HL-60/S4 treated with phorbol 12-myristate 13-acetate at 8.2 ng/mL for 4 days and 3 days (cell line): Measurements from ENCODE around the gene ST3GAL4.
"Not testable (repeated sequence)": the region's sequence is repeated elsewhere in the genome, so short reads cannot be mapped to it uniquely, and the experiment has no call there.

ENCODE experiments used
- in situ Hi-C: fragments of 300-500 bp; cut with MboI; formaldehyde crosslinking; loops from 2 replicates; pipeline ENCODE4 v1.15.0; 2022; ENCODE audit warnings: low sequenced_read_pairs

Gene ST3GAL4, protein sequence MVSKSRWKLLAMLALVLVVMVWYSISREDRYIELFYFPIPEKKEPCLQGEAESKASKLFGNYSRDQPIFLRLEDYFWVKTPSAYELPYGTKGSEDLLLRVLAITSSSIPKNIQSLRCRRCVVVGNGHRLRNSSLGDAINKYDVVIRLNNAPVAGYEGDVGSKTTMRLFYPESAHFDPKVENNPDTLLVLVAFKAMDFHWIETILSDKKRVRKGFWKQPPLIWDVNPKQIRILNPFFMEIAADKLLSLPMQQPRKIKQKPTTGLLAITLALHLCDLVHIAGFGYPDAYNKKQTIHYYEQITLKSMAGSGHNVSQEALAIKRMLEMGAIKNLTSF

DNA sequence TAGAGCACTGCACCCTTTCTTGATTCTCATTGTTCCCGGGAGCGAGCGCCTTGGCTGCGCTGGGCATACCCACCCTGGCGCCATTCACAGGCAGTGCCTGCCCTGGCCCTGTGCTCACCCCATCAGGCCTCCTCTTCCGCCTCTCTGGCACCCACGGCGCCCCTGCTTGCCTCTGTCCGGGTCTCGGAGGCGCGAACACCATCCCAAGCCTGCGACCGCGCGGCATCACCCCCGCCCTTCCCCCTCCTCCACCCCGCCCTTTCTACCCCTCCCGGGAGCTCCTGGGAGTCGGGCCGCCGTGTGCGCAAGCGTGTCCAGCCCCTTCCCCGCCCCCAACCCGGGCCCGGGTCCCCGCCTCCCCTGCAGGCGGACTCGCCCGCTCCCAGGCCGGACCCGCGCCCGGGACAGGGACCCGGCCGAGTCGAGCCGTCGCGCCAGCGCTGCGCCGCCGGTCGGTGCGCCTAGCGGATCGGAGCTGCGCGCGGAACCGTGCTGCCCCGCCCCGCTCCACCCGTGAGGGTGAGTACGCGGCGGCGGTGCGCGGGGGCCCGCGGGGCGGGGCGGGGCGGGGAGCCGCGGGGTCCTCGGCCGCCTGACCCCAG, at the start of gene ST3GAL4:
TSS of gene ST3GAL4 (plus strand) at position 363 of the 602 bp plus-strand sequence. CDS start 50,470 bp downstream, outside the sequence.
- in situ Hi-C loops: no loop called here

DNA sequence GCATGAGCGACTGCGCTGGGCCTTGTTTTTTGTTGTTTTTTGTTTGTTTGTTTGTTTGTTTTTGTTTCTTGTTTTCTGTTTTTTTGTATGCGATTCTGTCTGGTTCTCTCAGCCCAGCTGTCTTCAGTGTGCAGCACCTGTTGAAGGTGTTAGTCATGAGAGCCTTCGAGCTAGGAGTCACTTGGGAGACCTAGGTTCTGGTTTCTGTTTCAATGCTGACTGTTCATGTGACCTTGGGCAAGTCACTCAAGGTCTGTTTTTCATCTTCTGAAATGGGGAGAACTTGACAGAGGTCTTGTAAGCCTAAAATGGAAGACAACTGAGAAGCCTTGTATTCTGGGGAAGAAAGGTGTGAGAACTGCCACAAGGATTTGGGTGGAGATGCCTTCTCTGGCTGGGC, 49.8 kb upstream of the ST3GAL4 start:
- in situ Hi-C loops: no loop called here

DNA sequence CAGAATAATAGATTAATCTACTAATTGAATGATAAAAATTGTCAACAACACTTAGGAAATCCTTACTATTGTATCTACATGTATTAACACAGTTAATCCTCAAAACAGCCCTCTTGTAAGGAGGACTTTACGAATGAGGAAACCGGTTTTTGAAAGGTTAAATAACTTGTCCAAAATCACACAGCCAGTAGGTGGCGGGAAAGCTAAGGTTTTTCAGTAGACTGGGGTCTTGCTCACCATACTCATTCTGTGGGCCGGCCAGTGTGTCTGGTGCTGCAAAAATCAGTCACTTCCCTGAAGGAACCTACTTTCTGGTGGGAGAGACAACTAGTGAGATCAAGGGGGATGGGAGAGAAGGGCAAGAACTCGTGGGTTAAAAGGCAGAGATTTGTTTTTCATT, 47.8 kb upstream of the ST3GAL4 start:
- in situ Hi-C loops: no loop called here

DNA sequence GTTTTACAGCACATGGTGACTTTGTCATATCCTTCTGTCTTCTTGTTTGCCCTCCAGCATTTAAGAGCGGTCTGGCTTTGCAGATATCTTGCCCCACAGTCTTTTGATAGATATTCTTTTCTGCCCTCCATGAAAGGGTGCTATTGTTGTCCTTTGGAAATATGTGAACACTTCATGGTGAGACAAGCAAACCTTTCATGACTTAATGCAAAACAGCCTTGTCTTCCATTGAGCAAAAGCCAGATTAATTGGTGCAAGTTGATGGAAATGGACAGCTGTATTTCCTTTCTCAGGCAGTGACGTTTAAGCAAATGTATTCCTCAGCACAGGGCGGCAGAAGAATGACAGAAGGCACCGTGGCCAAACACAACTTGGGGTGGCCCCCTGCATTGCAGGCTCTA, 47.2 kb upstream of the ST3GAL4 start:
- in situ Hi-C loops: no loop called here

DNA sequence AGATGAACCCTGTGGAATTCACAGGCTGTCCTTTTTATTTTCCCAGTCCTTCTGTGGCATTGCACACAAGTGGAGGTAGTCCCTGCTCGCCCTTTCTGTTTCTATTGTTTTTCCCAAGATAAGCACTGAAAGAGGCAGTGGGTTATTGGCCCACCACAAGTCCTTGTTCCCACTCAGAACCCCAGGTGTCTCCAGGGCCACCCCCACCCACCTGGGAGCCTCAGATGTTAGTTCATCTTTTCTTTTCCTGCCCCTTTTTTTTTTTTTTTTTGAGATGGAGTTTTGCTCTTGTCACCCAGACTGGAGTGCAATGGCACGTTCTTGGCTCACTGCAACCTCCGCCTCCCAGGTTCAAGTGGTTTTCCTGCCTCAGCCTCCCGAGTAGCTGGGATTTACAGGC, 46.7 kb upstream of the ST3GAL4 start:
- in situ Hi-C loops: not testable (repeated sequence)

DNA sequence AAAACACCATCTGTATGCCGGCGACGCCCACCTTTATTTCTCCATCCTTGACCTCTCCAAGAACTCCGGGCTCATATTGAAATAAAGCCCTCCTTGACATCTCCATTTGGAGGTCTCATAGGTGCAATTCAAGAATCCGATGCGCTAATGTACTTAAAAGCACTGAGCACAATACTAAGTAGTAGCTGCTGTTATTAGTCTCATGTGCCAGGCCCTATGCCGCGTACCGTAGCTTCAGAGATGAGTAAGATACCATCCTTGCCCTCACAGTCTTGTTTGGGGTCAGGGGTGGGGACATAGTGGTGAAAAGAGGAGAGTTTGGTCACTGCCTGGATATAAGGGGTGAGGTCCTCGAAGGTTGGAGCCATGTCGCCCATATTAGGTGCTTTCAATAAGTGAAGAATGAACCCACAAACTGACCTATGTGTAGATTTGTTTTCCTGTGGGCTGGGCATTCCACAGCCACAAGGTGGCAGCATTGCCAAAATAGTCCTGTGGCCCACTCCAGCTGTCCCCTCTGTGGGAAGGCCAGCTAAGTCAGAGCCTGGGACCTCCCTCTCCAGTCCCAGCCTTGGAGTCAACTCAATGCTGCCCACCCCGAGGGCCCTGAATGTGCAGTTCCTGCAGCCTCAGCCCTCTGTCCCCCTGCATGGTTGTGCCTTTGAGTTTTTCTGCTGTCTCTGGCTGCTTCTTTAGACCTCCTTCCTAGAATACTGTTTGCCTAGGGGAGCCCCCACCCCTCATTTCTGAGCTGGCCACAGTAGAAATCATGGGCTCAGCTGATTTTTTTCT, 45.1 kb upstream of the ST3GAL4 start:
- in situ Hi-C loops: no loop called here

DNA sequence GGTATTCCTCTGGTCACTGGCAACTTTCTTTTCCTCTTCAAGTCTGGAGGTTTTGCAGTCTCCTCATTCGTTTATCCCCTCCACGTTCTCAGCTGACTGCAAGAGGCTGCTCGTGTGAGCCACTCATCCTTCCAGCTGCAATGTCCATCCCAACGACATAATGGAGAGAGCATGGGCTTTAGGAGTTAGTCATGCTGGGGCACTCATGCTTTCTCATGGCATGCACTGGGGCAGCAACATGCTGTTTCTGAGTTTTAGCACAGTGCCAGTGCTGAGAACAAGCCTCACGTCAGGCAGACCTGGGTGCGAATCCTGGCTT, 44.5 kb upstream of the ST3GAL4 start:
- in situ Hi-C loops: no loop called here

DNA sequence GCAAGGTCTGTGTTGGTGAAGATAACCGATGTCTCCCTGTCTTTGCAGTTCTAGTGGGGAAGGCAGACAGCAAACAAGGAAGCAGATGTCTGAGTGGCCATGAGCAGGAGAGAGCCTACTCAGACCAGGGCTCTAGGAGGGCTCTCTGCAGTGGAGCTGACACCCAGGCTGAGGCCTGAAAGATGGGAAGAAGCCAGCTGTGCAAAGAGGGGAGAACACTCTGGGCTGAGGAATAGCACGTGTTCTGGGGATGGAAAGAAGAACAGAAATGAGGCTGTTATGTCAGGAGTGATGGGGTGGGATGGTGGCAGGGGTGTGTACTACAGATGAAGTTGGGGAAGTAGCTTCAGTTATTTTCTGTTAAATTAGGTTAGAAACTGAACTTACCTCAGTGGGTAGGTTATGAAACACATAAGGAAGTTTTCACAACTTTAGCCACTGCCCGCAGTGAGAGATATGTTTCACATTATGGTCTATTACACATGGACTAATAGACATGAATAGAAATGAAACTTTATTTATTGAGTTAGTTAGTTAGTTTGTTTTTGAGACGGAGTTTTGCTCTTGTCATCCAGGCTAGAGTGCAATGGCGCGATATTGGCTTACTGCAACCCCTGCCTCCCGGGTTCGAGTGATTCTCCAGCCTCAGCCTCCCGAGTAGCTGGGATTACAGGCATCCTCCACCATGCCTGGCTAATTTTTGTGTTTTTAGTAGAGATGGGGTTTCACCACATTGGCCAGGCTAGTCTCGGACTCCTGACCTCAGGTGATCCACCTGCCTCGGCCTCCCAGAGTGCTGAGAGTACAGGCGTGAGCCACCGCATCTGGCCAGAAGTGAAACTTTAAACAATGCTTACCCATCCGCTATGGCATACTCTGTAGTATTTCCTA, 43.8 kb upstream of the ST3GAL4 start:
- in situ Hi-C loops: no loop called here

DNA sequence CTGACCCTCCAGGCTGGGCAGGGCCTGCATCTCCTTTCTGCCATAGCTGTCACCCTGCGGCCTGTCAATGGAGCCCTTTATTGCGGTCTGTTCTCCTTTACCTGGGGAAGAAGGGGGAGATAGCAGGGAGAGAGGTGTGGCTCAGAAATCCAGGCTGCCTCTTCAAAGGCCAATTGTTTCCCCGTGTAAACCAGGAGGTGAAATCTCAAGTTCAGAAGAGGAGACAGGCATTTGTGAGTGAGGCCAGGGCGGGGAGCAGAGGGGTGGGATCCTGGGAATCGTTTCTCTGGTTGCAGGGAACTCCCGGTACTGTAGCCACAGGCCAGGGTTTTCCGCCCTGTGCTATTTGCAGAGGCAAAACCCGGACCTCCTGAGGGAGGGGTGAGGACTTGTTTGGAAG, 42.5 kb upstream of the ST3GAL4 start:
- in situ Hi-C loops: no loop called here

DNA sequence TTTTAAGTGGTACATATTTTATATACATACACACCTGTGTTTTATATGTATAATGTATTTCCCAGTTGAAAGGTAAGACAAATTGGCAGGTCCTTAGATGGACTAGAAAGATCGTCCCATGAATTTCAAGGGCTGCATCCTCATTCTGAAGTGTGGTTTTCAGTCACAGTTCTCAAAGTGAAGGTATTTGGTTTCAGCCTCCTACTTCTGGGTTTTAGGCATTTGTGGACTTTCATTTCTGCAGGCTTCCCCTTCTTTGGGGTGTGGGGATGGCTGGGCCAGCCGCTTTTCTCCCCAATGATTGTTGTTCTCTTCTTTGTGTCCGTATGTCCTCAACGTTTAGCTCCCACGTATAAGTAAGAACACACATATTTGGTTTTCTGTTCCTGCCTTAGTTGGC, 41.7 kb upstream of the ST3GAL4 start:
- in situ Hi-C loops: no loop called here

DNA sequence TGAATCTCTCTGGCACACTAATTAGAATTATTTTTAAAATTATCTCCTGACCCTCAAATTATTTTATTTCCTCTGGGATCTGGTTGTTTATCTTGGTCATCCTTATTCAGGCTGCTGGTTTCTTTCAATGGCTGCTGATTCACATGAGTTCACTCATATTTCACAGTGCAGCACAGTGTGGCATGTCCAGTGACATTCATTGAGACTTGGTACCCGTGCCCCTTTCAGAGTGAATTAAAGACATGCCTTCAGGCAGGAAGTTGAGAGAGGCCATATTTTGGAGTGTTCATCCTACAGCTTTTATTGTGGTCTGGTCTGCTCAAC, 38.1 kb upstream of the ST3GAL4 start:
- in situ Hi-C loops: no loop called here

DNA sequence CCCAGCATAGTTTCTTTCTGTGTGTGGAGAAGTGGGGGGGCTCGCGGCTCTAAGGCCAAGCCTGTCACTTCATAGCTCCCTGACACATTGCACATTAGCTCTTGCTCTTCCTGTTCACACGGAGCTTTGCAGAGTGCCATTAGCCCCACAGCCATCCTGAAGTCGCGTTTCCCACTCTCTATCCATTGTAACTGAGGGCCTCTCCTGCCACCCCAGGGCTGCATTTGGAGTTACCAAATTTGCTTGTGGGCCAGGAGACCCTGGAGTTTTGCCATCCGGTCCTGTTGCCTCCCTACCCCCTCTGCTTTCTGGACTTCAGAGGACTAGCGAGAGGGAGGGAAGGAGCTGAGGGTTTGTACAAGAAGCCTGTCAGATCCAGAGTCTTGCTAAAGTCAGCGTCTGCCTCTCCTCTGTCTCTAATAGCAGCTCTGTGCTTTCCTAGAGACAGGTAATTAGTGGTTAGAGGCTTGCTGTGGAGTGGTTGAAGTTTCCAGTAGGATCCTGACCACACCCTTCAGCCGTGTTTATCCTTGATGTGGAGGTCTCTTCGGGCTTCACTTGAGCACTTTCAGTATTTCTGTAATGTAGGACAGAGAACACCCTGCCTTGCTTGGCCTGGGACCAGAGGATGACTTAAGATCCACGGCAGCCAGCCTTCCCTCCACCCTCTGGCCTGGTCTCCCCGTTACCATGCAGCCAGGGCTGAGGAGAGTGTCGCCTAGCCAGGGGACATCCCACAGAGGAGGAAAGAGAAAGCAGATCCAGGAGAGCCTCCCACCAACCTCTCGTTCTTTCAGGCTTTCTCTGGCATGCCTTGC, 37.5 kb upstream of the ST3GAL4 start:
- in situ Hi-C loops: no loop called here

DNA sequence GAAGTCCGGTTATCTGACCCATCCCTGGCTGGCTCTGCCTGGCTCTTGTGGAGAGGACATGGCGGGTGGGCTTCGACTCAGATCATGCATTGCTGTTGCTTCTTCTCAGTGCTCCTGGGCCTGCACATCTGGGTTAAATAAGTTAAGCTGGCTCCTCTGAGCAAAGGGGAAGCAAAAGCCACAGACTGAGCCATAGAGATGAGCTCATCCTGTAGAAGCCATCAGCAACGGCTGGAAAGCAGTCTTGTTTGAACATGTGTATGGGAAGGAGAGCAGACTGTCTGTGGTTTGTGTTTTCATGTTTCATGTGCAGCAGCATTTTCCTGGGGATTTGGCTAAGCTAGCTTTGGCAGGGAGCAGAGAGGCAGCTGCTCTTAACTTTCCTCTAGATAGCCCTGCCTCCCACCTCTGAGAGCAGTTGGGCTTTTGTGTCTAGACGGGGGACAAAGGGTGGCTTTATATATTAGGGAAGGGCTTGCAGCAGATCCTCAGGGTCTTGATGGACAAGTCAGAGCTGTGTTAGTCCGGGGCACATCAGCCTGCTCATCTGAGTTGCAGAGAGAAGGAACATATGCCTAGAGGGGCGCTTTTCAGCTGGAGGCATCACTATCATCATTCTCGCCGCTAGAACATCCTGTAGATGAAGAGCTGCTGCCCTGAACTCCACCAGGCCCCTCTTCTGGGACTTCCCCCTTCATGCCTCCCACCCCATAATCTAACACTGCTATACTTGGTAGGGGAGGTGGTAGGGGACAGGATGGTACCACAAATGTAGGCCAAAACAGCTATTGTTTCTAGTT, 36.7 kb upstream of the ST3GAL4 start:
- in situ Hi-C loops: no loop called here

DNA sequence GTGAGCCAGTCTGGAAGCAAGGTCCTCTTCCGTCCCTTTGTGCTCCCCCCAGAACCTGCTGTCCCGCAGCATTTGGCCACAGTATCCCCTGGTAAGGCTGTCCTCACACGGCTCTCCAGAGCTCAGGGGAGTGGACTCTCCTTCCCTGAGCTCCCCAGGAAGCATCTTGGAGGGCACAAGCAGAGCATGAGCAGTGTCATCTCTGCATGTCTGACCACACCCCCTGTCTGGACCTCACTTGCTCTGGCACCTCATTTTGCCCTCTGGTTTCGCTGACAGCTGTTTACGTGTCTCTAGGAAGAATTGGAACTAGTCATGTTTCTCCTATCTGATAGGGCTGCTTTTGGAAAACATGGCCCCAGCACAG, 36.1 kb upstream of the ST3GAL4 start:
- in situ Hi-C loops: no loop called here

DNA sequence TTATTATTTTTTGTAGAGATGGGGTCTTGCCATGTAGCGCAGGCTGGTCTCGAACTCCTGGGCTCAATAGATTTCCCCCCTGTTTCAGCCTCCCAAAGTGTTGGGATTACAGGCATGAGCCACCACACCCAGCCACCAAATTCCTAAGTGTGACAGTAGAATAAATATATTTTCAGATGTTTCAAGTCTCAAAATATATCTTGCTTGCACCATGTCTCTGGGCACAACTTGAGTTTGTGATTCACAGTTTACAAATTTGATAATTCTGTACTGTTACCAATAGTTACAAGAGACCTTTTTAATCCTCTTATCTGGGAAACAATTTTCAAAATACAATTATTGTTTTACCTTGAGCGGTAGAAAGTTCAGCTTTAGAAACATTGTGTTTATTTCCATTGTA, 32.5 kb upstream of the ST3GAL4 start:
- in situ Hi-C loops: no loop called here

DNA sequence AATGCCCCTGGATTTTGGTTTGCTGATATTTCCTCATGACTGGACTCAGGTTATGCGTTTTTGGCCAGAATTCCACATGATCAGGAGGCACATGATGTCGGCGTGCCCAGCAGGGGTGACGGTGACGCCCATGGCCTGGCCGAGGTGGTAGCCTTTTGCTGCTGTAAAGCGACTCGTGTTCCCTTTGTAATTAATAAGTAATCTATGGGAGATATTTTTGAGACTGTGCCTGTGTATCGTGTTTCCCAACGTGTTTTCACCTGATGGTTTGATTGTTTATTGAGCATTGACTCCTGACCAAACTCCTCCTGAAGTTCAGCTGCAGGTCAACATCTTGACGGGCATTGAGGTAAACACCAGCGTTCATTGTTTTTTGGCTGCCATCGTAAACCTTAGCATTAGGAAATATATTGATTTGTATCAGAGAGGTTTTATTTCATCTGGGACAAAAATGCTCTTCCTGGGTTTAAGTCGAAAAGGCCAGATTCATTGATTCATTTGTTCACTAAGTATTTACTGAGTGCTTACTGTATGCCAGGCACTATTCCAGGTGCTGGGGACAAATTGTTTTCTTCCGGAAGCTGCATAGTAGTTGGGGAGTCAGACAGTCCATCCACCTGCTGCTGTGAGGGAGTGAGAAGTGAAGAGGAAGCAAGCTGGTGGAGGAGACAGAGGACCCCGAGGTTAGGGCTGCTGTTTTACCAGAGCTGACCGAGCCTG, 28.0 kb upstream of the ST3GAL4 start:
- in situ Hi-C loops: no loop called here

DNA sequence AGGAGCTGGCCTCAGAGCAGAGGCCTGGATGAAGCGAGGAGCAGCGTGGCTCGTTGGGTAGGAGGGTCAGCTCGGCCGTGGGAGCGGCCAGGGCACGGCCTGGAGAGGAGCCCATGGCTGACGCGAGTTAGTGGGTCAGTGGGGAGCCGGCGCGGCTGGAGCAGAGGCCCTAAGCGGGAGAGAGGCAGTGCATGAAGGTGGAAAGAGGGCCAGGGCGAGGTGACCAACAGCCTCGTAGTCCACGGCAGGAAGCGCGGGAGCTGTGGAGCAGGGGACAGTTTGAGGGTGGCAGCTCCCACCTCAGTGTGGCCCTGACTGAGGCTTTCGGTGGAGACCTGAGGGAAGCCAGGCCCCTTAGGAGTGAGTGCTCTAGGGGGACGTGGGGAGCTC, 27.5 kb upstream of the ST3GAL4 start:
- in situ Hi-C loops: no loop called here

DNA sequence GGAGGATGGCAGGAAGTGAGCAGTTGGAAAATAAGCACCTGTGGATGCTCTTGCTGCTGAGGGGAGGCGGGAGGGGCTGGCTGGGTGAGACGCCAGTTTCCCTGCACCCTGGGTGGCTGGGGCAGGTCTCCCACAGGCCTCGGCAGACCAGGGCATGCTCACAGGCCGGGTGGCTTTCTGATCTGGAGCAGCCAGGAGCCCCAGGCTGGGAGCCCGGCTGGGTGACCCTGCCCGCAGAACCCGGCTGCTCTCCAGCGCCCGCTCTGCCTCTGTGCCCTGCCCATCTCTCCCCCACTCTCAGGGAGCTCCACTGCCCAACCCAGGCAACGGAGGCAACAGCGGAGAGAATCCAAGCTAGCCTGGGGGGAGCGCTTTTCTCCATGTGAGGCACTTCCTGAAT, 27.0 kb upstream of the ST3GAL4 start:
- in situ Hi-C loops: no loop called here
